Stimulated activated CD8-positive, alpha-beta memory T cell treated with anti-CD3 and anti-CD28 coated beads, Interleukin-12 subunit alpha, Interleukin-12 subunit beta, amount 100 ng/mL, for 4 hours (primary cell): ENCODE results near the gene CEACAM20.
"Not testable (repeated sequence)": the region's sequence is repeated elsewhere in the genome, so short reads cannot be mapped to it uniquely, and the experiment has no call there.

Experiments used
- DNase-seq: peaks from one replicate; pipeline ENCODE4 v3.0.0-alpha.2; 2020; ENCODE audit warnings: low read depth

CEACAM20 gene

GRCh38 chr19:44476559-44477408, 52.7 kb downstream of the CEACAM20 start:
- DNase-seq, result no peak

GRCh38 chr19:44468730-44469129, 60.7 kb downstream of the CEACAM20 start:
- DNase-seq, result not testable (repeated sequence)

GRCh38 chr19:44462600-44463286, 66.7 kb downstream of the CEACAM20 start:
- not testable (repeated sequence) for DNase-seq
